ENCODE data around the gene SLC1A3.

Gene SLC1A3

GRCh38 chr5:36689225-36689624, 82.8 kb downstream of the SLC1A3 start:
- no peak for DNase-seq

GRCh38 chr5:36690041-36690961, 83.9 kb downstream of the SLC1A3 start:
- peak; percentile 71 for DNase-seq

GRCh38 chr5:36691226-36691625, 84.8 kb downstream of the SLC1A3 start:
- DNase-seq = no peak

- no peak for DNase-seq
Measured at GRCh38 chr5:36691696-36692371, 85.4 kb downstream of the SLC1A3 start.

- peak; percentile 65 for DNase-seq
Measured at GRCh38 chr5:36692791-36693763, 86.7 kb downstream of the SLC1A3 start.

GRCh38 chr5:36694351-36694750, 87.9 kb downstream of the SLC1A3 start:
- DNase-seq = no peak

- DNase-seq = peak; percentile 50
Measured at GRCh38 chr5:36696059-36696673, 89.8 kb downstream of the SLC1A3 start.

GRCh38 chr5:36698031-36698430, 91.6 kb downstream of the SLC1A3 start:
- DNase-seq = no peak

GRCh38 chr5:36701085-36701698, 94.8 kb downstream of the SLC1A3 start:
- no peak for DNase-seq

- DNase-seq = no peak
Measured at GRCh38 chr5:36703245-36703860, 96.9 kb downstream of the SLC1A3 start.

GRCh38 chr5:36704131-36704530, 97.7 kb downstream of the SLC1A3 start:
- no peak for DNase-seq

- DNase-seq = no peak
Measured at GRCh38 chr5:36705055-36705454, 98.6 kb downstream of the SLC1A3 start.

GRCh38 chr5:36706662-36707061, 100.3 kb downstream of the SLC1A3 start:
- DNase-seq = no peak

GRCh38 chr5:36708996-36709395, 102.6 kb downstream of the SLC1A3 start:
- DNase-seq = no peak

GRCh38 chr5:36710039-36710438, 103.6 kb downstream of the SLC1A3 start:
- no peak for DNase-seq

GRCh38 chr5:36712706-36713105, 106.3 kb downstream of the SLC1A3 start:
- DNase-seq = no peak

GRCh38 chr5:36713541-36713940, 107.1 kb downstream of the SLC1A3 start:
- DNase-seq = no peak

- DNase-seq = no peak
Measured at GRCh38 chr5:36717131-36717695, 110.8 kb downstream of the SLC1A3 start.

GRCh38 chr5:36719282-36719681, 112.9 kb downstream of the SLC1A3 start:
- DNase-seq = no peak

GRCh38 chr5:36720688-36721087, 114.3 kb downstream of the SLC1A3 start:
- DNase-seq = no peak

GRCh38 chr5:36721664-36722235, 115.3 kb downstream of the SLC1A3 start:
- no peak for DNase-seq

All from activated CD4-positive, alpha-beta T cell treated with anti-CD3 and anti-CD28 coated beads, Interleukin-10, Interleukin-2, amounts not matched to agents 100 ng/mL and 50 ng/mL, durations not matched to agents 16 hours and 8 hours (primary cell).